ENCODE data around the gene RSRP1. TPM values are rescaled to one million over a fixed set of nuclear protein-coding genes. Genes with fewer than 3 reads are reported as not detected.

The RSRP1 gene
- total RNA-seq, 1 donor from 2014 or later: 342 TPM

Other genes starting within 250 kb of the RSRP1 start
- gene SYF2, start 15.0 kb downstream of the RSRP1 start, total RNA-seq: 46.1 and 56.8 TPM in 2 replicates
- 0.09 and 0.34 TPM in 2 replicates for gene RHD, start 25.1 kb upstream of the RSRP1 start, total RNA-seq
- gene TMEM50A, start 90.9 kb upstream of the RSRP1 start, total RNA-seq: 171 and 248 TPM in 2 replicates
- gene RHCE, start 173.4 kb upstream of the RSRP1 start, total RNA-seq: 0.34 and 0.93 TPM in 2 replicates
- 28.5 and 29.1 TPM in 2 replicates for gene MACO1, start 183.4 kb upstream of the RSRP1 start, total RNA-seq